MM.1S (cell line): ENCODE measurements around the gene ZNF786.

Experiments
- DNase-seq: peaks from one replicate; pipeline ENCODE4 v3.0.0-alpha.2; 2015
- H2AFZ ChIP-seq: fragments of 300-600 bp; sonication (generic); 2 replicates; pipeline ENCODE4 v1.6.0; 2016; ENCODE audit warnings: antibody characterized with exemption, low read length
- H3F3A ChIP-seq: fragments of 300-600 bp; sonication (generic); 2 replicates; pipeline ENCODE4 v1.6.1; 2016; ENCODE audit warnings: mild to moderate bottlenecking, antibody characterized with exemption, low read length, moderate library complexity, mixed read lengths; ENCODE audit not compliant: insufficient read depth
- H3K27ac ChIP-seq: fragments of 300-600 bp; sonication (generic); 2 replicates; pipeline ENCODE4 v1.5.1; 2016; ENCODE audit warnings: mild to moderate bottlenecking, low read length
- H3K27me3 ChIP-seq: fragments of 300-600 bp; sonication (generic); replicated peaks from 2 replicates; pipeline ENCODE4 v1.6.0; 2016; ENCODE audit warnings: low read length; ENCODE audit not compliant: insufficient read depth
- H3K36me3 ChIP-seq: fragments of 300-600 bp; sonication (generic); replicated peaks from 2 replicates; pipeline ENCODE4 v1.6.1; 2016; ENCODE audit warnings: mild to moderate bottlenecking, low read length, mixed read lengths; ENCODE audit not compliant: insufficient read depth
- H3K4me1 ChIP-seq: fragments of 300-600 bp; sonication (generic); 2 replicates; pipeline ENCODE4 v1.6.1; 2016; ENCODE audit warnings: low read length, mixed read lengths
- H3K4me2 ChIP-seq: fragments of 300-600 bp; sonication (generic); 2 replicates; pipeline ENCODE4 v1.6.0; 2016; ENCODE audit warnings: low read depth, low read length
- H3K4me3 ChIP-seq: fragments of 300-600 bp; sonication (generic); 2 replicates; pipeline ENCODE4 v1.5.1; 2016; ENCODE audit warnings: low read length, mixed read lengths
- H3K79me2 ChIP-seq: fragments of 300-600 bp; sonication (generic); 2 replicates; pipeline ENCODE4 v1.6.1; 2016; ENCODE audit warnings: mixed run types, low read length, mixed read lengths
- H3K9ac ChIP-seq: fragments of 300-600 bp; sonication (generic); 2 replicates; pipeline ENCODE4 v1.6.1; 2016; ENCODE audit warnings: low read length, mixed read lengths
- H3K9me2 ChIP-seq: fragments of 300-600 bp; sonication (generic); replicated peaks from 2 replicates; pipeline ENCODE4 v1.6.1; 2016; ENCODE audit warnings: mild to moderate bottlenecking, low read length, mixed read lengths; ENCODE audit not compliant: insufficient read depth
- H3K9me3 ChIP-seq: fragments of 300-600 bp; sonication (generic); replicated peaks from 2 replicates; pipeline ENCODE4 v1.6.1; 2016; ENCODE audit warnings: mild to moderate bottlenecking, low read length, mixed read lengths; ENCODE audit not compliant: insufficient read depth
- H4K20me1 ChIP-seq: fragments of 300-600 bp; sonication (generic); 2 replicates; pipeline ENCODE4 v1.6.1; 2016; ENCODE audit warnings: mild to moderate bottlenecking, low read length, moderate library complexity, mixed read lengths; ENCODE audit not compliant: insufficient read depth
- CTCF ChIP-seq: fragments of 300-600 bp; sonication (generic); IDR thresholded peaks from 2 replicates; pipeline ENCODE4 v1.5.1; 2016; ENCODE audit warnings: antibody characterized with exemption, low read length, mixed read lengths
- EZH2 ChIP-seq: fragments of 300-600 bp; sonication (generic); optimal IDR thresholded peaks from 2 replicates; pipeline ENCODE3; 2017; ENCODE audit warnings: low read depth, mild to moderate bottlenecking, antibody characterized with exemption, low read length, mixed read lengths
- EZH2phosphoT487 ChIP-seq: fragments of 300-600 bp; sonication (generic); IDR thresholded peaks from 2 replicates; pipeline ENCODE4 v1.6.1; 2018; ENCODE audit warnings: antibody characterized with exemption, low read length

The ZNF786 gene

GRCh38 chr7:149074116-149074885, 16.2 kb downstream of the ZNF786 start:
- TF ChIP-seq EZH2 (no peak), EZH2phosphoT487 (no peak), CTCF (no peak)
- Histone ChIP-seq H3F3A (no peaks in the 10 kb centered on the region), H3K9ac (no peak overlapping the region), H4K20me1 (no peaks in the 10 kb centered on the region), H3K4me1 (no peaks in the 10 kb centered on the region), H3K9me3 (no peaks in the 10 kb centered on the region), H3K4me2 (no peak overlapping the region), H3K4me3 (no peak overlapping the region), H2AFZ (no peak overlapping the region), H3K9me2 (no peaks in the 10 kb centered on the region), H3K27ac (no peak overlapping the region), H3K36me3 (no peaks in the 10 kb centered on the region), H3K27me3 (no peaks in the 10 kb centered on the region), H3K79me2 (no peaks in the 10 kb centered on the region)
- no peak for DNase-seq

DNA sequence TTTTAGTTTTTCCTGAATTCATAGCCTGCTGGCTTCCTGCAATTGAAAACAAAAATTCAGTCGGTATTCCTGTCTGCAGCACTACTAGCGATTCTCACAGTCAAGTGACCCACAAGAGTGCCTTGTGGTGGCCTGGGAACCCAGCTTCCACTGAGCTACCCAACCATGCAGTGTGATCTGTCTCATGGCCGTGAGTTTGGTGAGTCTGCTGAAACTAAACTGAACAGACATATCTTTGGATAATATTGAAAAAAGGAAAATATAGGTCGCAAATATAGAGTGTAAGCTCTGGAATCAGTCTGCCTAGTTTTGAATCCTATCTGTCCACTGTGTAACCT, 18.1 kb downstream of the ZNF786 start:
- Histone ChIP-seq H3K9ac (no peak overlapping the region), H3K4me1 (no peaks in the 10 kb centered on the region), H3K9me3 (no peaks in the 10 kb centered on the region), H3K79me2 (no peaks in the 10 kb centered on the region), H3K4me2 (no peak overlapping the region), H3K27ac (no peak overlapping the region), H3F3A (no peaks in the 10 kb centered on the region), H3K4me3 (no peak overlapping the region), H3K36me3 (no peaks in the 10 kb centered on the region), H4K20me1 (no peaks in the 10 kb centered on the region), H3K9me2 (no peaks in the 10 kb centered on the region), H2AFZ (no peak overlapping the region), H3K27me3 (no peaks in the 10 kb centered on the region)
- TF ChIP-seq EZH2phosphoT487 (no peak), EZH2 (no peak), CTCF (no peak)
- DNase-seq, result no peak

GRCh38 chr7:149071641-149072437, 18.7 kb downstream of the ZNF786 start:
- no peaks in the 10 kb centered on the region for H3K36me3 ChIP-seq
- DNase-seq, result no peak
- no peaks in the 10 kb centered on the region for H3F3A ChIP-seq
- H4K20me1 ChIP-seq, result no peaks in the 10 kb centered on the region
- no peak overlapping the region for H3K9ac ChIP-seq
- H3K9me3 ChIP-seq, result no peaks in the 10 kb centered on the region
- no peak overlapping the region for H3K4me2 ChIP-seq
- H3K27me3 ChIP-seq, result no peaks in the 10 kb centered on the region
- TF ChIP-seq EZH2, result no peak
- TF ChIP-seq EZH2phosphoT487, result no peak
- no peak for TF ChIP-seq CTCF
- H3K27ac ChIP-seq, result no peak overlapping the region
- no peak overlapping the region for H2AFZ ChIP-seq
- no peaks in the 10 kb centered on the region for H3K79me2 ChIP-seq
- H3K9me2 ChIP-seq, result no peaks in the 10 kb centered on the region
- H3K4me3 ChIP-seq, result no peak overlapping the region
- no peaks in the 10 kb centered on the region for H3K4me1 ChIP-seq
